ENCODE results near the gene ZIC2.
"Not testable (repeated sequence)": the region's sequence is repeated elsewhere in the genome, so short reads cannot be mapped to it uniquely, and the experiment has no call there.

ZIC2 gene

DNA sequence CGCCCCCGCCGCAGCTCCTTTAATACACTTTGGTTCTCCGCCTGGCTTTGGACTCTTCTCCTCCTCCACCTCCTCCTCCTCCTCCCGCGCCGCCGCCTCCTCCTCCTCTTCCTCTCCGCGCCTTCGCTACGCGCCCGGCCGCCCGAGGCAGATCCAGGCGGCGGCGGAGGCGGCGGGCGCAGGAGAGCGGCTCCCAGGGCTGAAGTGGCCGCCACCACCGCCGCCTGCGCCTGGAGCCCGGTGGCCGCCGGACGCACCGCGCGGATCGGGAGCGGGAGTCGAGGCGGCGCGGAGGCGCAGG, at the start of gene ZIC2:
ZIC2 (plus strand) TSS at position 50 of the 301 bp plus-strand sequence. CDS start 281 bp downstream, outside the sequence.
- no peak for DNase-seq

DNA sequence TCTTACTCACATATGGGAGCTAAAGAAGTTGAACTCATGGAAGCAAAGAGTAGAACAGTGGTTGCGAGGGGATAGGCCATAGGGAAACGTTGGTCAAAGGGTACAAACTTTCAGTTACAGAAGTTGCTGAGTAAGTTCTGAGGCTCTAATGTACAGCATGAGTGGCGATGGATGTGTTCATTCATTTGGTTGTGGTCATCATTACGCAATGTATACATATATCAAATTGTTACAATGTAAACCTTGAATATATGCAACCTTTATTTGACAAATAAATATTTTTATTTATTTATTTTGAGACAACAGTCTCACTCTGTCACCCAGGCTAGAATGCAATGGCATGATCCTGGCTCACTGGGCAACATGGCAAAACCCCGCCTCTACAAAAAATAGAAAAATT, 48.7 kb upstream of the ZIC2 start:
- no peak for DNase-seq

DNA sequence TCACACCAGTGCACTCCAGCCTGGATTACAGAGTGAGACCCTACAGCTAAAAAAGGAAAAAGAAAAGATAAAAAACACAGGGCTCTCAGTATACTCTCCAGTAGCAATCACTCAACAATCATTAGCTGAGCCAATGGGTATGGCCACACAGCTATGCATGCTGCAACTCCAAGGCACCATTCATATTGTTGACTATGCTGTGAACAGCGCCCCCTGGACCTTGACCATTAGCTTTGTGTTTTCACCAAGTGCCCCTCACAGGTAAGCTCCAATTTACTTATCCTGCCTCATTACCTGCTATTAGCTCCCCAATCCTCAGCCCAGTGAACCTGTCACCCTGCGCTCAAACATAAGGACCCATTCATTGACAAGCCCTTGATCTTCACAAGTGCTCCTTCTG, 45.8 kb upstream of the ZIC2 start:
- DNase-seq = peak; percentile 42

DNA sequence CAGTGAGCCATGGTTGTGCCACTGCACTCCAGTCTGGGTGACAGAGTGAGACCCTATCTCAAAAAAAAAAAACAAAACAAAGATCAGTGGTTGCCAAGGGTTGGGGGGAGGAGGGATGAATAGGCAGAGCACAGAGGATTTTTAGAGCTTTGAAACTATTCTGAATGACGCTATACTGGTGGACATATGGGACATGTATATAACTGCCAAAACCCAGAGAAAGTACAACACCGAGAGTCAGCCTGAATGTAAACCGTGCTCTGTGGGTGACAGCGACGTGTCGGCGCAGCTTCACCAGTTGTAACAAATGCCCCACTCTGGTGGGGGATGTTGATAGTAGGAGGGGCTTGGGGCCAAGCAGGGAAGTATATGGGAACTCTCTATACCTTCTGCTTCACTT, 42.9 kb upstream of the ZIC2 start:
- DNase-seq = no peak

DNA sequence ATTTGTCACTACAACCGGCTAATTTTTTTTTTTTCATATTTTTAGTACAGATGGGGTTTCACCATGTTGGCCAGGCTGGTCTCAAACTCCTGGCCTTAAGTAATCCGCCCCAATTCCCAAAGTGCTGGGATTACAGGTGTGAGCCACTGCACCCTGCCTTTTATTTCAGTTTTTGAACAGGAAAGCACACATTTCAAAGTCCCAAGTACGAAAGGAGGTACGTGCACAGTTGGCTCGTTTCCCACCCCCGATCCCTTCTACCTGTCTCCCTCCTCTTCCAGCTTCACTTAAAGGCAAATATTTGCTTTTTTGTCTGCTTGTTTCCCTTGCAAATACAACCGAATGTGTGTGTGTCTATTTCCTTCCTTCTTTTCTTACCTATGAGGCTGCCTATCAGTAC, 40.5 kb upstream of the ZIC2 start:
- DNase-seq = no peak

DNA sequence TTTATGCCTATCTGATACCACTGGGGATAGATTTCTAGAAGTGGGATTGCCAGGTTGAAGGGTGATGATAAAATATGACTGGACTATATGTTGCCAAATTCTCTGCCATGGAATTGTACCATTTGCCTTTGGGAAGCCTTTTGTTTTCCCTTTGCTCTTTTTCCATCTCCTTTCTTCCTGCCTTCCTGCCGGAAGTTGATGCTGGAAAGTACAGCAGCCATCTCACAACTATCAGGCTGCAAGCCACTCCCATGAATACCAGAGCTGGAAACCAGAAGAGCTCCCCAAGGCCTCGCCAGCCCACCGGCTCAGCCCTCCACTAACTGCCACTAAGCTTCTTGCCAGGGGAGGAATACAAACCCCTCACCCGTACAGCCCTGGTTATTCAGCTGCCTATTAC, 39.7 kb upstream of the ZIC2 start:
- no peak for DNase-seq

DNA sequence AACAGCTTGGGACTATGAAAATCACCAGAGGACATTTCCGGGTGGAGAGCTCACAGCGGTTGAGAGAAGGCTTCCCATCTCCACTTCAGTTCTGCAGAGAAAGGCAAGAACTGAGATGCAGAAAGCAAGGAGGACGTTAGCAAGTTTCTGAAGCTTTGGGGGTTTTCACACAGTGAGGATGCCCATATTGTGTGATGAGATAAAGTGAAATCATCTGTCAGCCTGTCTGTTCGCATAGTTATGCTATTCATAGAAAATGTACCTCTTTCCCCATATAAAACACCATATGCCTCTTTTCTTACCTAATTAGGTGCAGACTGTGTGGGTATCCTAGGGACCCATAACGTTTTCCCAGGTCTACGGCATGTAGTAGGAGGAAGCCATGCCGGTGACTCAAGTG, 37.5 kb upstream of the ZIC2 start:
- DNase-seq = no peak

DNA sequence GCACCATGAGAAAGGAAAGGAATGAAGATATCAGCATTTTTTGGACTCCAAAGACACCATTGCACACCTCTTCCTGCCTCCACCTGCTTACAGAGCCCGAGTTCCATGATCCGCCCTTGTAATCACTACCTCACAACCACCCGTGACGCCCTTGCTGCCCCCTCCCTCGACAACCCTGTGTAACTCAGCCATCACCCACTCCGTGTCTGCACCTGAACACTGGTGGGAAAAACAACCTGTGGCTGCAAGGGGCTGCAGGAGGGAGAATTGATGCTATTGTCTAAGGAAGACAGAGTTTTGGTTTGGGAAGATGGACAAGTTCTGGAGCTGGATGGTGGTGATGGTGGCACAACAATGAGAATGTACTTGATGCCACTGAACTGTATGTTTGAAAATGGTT, 37.0 kb upstream of the ZIC2 start:
- DNase-seq = no peak

DNA sequence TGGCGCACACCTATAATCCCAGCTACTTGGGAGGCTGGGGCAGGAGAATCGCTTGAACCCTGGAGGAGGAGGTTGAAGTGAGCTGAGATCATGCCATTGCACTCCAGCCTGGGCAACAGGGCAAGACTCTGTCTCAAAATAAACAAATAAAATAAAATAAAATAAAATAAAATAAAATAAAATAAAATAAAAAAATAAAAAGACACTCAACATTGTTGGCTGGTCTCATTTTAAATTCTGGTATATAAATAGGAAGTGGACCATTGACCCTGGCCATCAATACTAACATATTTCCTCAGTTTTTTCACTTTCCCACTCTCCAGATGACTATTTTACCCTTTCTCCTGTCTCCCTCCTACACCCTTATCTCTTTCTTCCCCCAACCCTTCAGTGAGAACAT, 36.1 kb upstream of the ZIC2 start:
- not testable (repeated sequence) for DNase-seq

DNA sequence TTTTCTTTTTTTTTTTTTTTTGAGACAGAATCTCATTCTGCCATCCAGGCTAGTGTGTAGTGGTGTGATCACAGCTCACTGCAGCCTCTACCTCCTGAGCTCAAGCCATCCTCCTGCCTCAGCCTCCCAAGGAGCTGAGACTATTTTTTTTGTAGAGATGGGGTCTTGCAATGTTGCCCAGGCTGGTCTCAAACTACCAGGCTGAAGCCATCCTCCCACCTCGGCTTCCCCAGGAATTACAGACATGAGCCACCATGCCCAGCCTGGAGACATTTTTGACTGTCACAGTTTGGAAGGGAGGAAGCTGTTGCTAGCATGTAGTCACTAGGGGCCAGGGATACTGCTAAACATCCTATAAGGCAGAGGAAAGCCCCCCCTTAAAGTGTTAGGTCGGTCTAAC, 33.9 kb upstream of the ZIC2 start:
- no peak for DNase-seq

DNA sequence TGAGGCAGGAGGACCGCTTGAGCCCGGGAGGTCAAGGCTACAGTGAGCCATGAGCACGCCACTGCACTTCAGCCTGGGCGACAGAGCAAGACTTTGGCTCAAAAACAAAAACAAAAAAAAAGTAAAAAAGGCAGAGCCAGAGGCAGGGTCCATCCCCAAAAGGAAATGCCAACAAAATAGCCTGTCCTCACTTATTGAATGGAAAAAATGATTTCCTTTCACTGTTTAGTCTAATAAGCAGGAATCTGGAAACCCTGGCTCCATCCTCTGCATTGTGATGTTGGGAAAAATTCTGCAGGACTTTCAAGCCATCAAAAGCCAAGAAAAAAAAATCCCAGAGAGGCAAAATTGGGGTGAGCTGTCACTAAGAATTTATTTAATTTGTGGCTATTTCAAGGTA, 33.2 kb upstream of the ZIC2 start:
- DNase-seq = no peak

DNA sequence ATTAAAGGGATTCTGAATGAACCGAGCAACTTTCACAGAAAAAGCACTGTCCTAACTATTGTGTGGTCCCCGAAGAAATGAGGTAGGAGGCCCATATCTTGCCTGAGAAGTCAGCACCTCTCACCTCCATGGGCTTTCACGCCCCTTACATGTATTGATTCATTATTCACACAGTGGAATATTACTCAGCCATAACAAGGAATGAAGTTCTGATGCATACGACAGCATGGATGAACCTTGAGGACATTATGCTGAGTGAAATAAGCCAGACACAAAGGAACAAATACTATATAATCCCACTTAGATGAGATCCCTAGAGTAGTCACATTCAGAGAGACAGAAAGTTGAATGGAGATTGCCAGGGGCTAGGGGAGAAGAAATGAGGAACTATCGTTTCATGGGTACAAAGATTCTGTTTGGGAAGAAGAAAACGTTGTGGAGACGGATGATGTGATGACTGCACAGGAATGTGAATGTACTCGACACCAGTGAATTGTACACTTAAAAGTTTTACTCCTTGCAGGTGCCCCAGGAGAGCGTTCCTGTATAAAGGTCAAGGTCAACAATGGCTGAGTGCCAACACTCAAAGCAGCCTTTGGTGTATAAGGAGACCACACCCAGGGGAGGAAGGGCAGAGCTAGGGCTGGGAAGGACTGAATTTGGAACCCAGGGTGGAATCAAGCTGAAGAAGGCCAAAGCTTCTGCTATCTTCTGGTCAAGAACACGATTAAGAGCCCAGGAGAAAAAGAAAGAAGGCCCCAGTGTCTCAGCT, 32.5 kb upstream of the ZIC2 start:
- DNase-seq = no peak

DNA sequence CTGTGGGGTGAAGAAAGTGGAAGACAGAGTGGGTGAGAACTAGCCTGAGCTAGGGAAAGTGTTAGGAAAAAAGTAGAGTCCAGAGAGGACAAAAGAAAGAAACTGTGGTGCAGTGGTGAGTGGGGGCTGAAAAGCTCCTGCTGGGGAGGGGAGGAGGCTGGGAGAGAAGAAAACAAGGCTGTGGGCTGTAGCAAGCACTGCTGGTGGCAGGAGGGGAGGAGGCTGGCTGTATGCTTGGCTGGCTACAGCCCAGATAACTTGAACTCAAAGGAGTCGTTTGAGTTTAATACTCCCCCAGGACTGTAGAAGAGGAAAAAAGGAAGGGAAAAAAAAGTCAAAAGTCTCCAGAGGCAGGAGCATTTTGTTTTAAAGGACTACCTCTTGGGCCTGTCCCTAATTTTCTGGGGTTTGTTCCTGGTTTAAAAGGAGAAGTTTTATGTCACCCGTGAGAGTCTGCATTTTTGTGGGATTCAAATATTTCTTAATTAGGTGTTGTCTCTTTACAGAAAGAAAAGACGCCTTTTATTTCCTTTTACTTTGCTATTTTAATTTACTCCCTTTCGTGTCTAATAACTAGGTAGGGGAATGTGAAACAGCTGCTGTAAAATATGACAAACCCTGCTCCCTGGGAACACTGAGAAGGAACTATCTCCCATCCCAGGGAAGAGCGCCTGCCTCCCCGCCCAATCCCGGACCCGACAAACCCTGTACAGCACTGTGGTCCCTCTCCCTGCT, 31.7 kb upstream of the ZIC2 start:
- DNase-seq = peak; percentile 47

DNA sequence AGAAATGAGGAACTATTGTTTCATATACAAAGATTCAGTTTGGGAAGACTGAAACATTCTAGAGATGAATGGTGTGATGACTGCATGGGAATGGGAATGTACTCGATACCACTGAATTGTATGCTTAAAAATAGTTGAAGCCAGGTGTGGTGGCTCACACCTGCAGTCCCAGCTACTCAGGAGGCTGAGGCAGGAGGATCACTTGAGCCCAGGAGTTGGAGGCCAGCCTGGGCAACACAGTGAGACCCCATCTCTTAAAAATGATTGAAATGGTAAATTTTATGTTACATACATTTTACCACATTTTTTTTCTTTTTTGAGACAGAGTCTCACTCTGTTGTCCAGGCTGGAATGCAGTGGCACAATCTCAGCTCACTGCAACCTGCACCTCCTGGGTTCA, 29.9 kb upstream of the ZIC2 start:
- not testable (repeated sequence) for DNase-seq

DNA sequence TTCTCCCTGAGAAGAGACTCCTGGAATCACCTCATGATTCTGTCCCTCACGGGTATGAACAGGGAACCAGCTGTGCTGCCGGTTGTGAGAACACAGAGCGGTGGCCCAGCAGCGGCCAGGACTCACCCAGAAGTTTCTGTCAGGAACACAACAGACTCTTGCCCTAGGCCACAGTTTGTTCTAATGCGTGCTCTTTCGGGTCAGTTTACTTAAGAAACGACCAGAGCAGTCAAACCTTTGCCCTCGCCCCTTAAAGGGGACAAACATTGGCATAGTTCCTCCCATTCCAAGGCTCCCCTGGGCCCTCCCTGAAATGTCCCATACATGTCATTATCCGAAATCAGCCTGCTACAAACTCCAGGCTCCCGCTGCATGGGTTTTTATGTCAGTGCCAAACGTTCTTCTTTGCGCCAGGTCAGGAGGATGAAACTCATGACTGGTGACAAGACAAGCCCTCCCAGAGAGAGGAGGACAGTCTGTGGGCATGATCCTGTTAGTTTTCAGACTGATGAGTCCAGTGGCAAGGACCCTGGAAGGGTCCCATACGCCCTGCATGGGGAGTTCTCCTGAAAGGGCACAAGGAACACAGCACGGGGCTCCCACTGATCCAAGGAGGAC, 28.3 kb upstream of the ZIC2 start:
- no peak for DNase-seq

DNA sequence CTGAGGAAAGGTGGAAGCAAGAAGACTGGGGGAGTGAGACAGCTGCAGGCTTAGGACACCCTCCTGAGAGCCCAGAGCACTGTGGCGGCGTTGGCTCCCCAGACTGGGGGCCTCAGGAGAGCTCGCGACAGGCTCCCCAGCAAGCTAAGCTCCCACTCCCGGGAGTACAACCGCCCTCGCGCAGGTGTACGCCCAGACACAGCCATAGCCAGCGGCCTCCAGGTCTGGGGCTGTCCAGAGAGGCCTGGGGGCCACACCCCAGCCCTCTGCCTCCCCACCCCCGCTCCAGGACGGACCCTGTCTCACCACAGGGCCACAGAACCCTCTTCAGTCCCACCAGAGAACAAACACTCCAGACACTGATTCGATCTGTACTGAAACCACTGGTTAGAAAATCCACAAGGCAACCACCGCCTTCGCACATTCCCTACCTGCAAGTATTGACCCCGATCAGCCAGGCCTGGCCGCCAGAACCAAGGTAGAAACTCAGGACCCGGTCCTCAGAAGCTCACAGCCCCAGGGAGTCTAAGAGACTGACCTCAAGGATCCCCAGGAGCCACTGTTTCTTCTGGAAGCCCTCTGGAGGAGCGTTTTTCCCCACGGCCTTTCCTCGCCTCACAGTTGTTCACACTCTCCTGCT, 26.4 kb upstream of the ZIC2 start:
- DNase-seq = no peak

DNA sequence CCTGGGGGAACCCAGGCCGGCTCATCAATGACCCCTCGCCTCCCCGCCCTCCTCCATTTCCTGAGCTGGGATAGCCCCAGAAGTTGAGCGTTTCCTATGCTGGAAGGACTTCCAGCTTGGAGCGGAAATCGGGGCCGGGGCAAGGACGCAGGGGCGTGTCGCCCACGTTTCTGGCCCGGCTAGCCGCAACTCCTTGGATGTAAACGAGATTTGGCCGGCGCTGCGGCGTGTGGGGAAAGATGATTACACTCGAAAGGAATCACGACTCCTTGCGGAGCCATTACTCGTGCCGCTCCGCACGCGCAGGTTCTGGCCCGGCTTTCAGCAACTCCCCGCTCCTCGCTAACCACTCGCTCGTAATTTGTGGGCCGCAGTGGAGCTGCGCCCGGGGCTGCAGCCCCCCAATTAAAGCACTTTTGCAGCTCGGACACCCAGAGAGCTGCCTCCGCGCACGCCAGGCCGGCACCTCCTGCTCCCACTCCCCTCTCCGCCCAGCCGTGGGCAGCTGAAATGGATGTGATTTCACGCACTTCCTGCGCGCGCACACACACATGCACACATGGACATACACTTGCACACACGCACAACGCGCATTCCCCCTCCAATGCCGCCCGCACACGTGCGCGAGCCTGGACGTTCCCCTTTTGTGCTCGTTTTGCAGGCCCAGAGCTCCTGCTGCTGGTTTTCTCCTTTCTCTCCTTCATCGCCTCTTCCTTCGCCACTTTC, 25.7 kb upstream of the ZIC2 start:
- no peak for DNase-seq

DNA sequence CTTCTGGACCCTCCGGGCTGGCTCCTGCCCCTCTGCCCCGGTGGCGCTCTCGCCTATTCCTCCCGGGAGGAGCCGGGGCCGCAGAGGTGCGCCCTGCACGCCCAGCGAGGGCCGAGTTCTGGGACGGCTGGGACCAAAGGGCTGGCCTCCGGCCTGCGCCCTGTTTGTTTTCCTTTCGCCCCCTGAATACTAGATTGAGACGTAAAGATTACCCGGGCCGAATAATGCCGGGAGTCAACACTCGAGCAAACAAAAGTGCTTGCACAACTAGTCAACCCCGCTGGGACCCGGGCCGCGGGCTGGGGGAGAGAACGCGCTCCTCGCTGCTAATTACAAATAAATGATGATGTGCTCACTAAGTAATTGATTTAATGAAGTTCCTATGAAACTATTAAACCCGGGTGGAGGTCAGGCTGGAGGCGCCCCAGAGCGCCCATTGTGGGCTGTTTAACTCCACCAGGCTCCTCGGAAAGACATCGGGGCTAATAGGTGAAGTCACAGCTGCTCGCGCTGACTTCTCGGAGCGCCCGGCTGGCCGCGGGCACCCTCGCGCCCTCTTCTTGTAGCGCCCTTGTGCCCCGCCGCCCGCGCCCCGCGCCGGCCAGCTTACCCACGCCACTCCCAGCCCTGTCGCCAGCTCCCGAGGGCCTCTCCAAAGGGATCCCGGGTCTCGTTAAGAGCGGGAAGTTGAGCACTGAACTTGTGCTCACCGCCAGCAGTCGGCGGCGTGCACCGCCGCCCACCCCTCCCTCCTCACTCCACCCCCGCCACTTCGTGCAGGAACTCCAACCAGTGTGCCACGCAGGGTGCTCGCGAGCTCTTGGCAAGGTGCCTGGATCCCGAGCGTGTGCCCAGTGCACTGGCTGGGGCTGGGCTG, 24.9 kb upstream of the ZIC2 start:
- no peak for DNase-seq

DNA sequence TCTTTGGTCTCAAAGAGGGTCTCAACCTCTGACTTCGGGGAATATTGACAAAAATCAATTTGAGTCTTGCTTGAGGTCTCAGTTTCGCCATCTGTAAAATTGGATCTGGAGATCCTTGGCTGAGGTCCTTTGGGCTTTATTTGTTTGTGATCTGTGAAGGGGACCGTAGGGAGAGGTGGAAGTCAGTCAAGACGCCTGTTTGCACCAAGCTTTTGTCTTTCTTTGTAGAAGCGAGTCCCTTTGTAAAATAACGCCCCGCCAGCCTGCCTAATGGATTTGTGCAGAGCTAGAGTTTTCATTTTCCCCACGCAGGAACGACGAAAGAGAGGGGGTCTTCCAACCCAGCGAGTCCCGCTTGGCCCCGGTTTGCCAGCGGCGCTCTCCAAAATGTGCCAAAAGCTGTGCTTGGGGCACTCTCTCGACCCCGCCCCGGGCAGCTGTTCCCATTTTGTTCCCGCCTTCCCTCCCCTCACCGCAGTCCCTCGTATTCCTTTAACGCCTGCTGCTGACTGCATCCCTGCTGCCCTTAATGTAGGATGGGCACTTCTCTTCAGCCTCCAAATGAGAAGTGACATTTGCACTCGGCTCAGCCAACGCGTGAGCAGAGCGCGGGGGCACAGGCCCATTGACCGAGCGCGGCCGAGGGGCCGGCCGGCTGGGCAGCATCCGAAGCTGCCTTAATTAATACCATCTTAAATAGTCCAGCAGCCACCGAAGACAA, 23.0 kb upstream of the ZIC2 start:
- DNase-seq = no peak

DNA sequence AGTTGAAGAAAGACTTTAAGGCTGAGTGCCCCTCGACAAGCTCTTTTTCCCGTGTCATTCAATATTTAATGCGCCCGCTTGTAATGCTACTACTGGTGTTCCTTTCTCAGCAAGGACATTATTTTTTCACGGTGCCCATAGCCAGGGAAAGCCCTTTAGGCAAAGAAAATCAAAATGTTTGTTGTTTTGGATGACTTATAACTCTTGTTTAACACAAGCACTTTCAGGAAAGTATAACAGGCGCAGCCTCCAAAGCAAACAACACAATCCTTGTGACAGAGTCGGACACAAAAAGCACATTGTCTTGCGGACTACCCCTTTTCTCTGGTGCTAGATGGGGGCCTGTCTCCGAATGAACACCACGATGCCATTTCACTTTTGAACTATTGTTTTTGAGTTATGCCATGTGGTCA, 22.5 kb upstream of the ZIC2 start:
- no peak for DNase-seq

DNA sequence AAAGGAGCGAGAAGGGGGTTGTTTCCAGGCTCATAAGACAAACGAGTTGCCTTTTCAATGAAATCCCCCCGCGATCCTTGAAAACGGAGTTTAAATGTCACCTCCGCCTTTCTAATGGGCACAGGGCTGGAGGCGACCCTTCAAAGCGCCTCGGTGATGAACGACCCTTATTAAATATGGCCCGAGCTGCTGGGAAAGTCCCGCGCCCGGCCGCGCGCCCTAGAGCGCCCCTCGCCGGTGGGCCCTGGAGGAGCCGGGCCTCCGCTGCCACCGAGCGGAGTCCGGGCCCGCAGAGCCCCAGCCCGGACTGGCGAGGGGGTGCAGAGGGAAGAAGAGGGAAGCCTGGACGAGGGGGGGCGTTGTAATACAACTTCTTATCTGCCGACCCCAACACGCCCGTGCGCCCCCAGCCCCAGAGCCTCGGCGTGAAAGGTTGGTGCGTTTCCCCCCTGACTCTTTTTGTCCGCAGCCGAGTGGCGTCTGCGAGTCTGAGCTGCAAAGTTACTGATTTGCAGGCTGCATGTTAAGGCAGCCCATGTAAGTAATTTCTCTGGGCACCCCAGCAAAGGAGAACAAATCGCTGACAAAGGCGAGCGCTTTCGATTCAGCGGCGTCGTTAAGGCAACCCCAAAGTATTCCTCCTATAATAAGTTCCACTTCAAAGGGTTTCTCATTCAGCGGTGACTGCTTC, 21.9 kb upstream of the ZIC2 start:
- DNase-seq = peak; percentile 89
